NCI-H510A treated with DMSO at 0.1 percent for 48 hours (cell line): ENCODE results near the gene ENTPD1.
"Not testable (repeated sequence)": the region's sequence is repeated elsewhere in the genome, so short reads cannot be mapped to it uniquely, and the experiment has no call there.

ENCODE experiments used
- DNase-seq: peaks from one replicate; lab custom pipeline; 2025; lab: John Stamatoyannopoulos, UW

ENTPD1 gene, protein sequence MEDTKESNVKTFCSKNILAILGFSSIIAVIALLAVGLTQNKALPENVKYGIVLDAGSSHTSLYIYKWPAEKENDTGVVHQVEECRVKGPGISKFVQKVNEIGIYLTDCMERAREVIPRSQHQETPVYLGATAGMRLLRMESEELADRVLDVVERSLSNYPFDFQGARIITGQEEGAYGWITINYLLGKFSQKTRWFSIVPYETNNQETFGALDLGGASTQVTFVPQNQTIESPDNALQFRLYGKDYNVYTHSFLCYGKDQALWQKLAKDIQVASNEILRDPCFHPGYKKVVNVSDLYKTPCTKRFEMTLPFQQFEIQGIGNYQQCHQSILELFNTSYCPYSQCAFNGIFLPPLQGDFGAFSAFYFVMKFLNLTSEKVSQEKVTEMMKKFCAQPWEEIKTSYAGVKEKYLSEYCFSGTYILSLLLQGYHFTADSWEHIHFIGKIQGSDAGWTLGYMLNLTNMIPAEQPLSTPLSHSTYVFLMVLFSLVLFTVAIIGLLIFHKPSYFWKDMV

DNA sequence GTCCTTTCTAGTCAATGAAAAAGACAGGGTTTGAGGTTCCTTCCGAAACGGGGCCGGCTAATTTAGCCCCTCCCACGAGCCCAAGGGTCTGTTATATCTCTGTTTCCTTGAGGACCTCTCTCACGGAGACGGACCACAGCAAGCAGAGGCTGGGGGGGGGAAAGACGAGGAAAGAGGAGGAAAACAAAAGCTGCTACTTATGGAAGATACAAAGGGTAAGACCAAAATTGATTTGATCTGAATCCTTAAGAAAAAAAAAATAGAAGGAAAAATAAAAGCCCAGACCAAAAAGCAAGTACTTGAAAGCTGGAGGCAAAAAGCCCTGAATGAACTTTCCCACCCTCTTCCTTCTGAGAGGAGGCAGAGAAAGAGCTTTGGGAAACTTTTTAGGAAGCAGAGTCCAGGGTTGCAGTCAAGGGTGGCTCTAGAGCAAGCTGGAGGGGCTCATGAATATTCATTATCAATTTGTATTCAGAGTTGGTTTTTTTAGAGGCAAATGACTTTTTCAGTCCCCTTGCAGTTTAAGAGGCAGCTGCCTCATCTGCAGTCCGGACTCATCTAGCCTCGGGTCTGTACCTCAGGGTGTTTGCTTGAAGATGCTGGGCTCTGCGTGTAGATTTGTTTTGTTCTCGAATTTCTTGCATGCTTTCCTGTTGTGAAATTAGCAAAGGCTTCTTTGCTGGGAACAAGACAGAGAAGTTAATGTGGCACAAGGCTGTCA, at the start of gene ENTPD1:
TSS of gene ENTPD1 (plus strand) at position 123 of the 721 bp plus-strand sequence. CDS start at position 200, 77 bp downstream.
- DNase-seq = no peak

DNA sequence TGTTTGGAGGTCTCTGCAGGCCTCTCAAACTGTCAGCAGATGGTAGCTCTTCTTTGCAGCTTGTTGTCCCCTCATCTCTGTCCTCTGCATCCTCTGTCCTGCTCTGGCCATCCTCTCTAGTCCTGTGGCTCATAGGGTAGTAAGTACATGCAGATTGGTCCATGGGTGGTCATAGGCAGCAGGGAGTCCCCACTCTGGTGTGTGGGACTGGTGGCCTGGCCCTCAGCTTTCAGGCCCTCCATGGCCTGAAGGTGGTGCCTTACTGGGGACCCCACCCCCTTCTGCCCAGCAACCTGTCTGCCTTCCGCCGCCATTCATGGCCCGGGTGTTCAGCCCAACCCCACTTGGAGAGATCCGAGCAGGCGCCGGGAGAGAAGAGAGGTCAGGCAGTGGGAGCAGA, 49.4 kb upstream of the ENTPD1 start:
- no peak for DNase-seq

DNA sequence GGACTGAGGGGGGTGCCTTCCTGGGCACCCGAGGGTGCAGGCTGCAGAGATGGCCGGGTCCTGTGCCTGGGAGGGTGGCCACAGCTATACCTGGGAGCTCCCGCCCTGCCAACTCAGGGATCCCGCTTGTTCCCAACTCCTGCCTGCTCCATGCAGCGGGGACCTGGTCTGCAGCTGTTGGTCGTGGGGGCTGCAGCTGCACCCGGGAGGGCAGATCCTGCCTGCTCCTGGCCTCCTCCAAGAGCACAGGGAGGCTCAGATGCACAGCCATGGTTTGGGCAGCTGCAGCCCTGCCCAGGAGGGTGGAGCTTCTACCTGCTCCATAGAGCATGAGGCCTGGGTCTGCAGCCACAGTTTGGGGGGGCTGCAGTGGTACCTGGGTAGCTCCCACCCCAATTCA, 49.0 kb upstream of the ENTPD1 start:
- DNase-seq = no peak

DNA sequence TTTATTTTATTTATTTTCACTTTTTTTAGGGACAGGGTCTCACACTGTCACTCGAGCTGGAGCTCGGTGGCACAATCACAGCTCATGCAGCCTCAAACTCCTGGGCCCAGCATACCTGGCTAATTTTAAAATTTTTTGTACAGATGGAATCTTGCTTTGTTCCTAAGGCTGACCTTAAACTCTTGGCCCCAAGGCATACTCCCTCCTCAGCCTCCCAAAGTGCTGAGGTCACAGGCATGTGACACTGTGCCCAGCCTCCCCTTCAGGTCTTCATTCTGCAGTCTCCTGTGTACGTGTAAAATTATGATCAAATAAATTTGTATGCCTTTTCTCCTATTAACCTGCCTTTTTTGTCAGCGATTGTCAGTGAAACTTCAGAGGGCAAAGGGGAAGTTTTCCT, 44.5 kb upstream of the ENTPD1 start:
- no peak for DNase-seq

DNA sequence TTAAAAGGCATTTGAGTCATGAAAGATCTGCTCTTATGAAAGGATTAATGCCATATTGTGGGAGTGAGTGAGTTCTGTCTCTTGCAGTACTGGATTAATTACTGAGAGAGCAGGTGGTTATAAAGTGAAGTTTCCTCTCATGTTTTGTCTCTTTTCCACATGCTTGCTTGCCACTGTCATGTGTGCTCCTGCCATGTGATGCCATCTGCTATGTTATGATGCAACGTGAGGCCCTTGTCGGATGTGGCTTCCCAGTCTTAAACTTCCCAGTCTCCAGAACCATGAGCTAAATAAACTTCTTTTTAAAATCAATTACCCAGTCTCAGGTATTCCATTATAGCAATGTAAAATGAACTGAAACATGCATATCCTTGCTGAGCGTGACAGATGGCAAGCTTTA, 39.5 kb upstream of the ENTPD1 start:
- no peak for DNase-seq

DNA sequence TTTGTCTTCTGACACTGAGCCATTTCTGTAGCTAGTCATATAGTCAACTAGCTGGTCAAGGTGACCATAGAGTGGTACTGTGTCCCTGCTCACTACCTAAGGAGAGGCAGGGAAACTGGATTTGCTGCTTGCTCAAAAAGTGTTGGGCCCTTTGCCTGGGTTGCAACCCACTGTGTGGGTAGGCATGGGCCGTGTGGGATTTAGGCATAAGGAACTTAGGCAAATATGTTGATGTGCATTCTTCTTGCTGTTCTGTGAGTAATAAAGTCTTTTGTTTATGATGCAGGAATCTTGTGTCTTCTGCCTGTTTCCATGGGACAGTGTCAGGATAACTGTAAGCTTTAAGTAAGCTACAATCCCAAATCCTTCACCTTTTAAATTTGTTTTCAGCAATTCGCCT, 39.1 kb upstream of the ENTPD1 start:
- no peak for DNase-seq

DNA sequence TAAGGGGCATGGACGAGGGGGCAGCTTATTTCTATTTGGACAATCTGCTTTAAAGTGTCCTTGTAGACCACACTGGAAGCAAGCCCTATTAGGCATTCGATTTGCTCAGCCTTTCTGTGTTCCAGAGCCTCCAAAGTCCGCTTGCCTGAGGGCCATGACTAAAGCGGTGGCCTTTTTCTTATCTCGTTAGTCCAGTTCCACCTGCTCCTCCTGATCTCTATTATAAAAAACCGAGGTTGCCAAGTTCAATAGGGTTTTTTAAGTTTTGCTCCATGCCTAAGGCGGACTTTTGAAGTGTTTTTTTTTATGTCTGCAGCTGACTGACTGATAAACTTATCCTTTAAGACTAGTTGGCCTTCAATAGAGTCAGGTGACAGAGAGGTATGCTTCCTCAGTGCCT, 35.2 kb upstream of the ENTPD1 start:
- not testable (repeated sequence) for DNase-seq

DNA sequence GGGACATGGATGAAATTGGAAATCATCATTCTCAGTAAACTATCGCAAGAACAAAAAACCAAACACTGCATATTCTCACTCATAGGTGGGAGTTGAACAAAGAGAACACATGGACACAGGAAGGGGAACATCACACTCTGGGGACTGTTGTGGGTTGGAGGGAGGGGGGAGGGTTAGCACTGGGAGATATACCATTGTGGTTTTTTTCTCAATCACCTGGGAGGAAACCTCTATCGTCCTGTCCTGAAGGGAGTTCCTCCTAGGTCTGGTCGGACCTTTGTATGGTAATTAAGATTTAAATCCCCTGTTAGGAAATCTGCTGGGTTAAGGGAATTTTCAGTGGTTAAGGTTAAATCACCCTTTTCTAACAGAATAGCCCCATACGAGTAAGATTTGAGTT, 33.5 kb upstream of the ENTPD1 start:
- not testable (repeated sequence) for DNase-seq

DNA sequence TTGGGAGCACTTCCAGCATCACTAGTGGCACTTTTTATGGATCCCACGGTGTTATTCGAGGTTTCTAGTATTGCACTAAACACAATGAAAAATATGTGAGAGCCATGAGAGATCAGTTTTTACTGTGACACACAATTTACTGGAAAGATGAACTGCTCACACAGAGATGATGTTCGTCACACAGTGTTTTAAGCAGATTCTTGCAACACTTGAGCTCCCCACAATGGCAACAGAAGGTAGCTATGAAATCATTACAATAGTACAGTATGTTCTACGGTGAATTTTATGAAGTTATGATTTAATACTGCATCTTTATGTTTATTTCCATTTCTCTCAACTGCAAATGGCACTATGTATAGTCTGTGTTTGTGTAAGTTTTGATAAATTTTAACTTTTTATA, 27.4 kb upstream of the ENTPD1 start:
- no peak for DNase-seq

DNA sequence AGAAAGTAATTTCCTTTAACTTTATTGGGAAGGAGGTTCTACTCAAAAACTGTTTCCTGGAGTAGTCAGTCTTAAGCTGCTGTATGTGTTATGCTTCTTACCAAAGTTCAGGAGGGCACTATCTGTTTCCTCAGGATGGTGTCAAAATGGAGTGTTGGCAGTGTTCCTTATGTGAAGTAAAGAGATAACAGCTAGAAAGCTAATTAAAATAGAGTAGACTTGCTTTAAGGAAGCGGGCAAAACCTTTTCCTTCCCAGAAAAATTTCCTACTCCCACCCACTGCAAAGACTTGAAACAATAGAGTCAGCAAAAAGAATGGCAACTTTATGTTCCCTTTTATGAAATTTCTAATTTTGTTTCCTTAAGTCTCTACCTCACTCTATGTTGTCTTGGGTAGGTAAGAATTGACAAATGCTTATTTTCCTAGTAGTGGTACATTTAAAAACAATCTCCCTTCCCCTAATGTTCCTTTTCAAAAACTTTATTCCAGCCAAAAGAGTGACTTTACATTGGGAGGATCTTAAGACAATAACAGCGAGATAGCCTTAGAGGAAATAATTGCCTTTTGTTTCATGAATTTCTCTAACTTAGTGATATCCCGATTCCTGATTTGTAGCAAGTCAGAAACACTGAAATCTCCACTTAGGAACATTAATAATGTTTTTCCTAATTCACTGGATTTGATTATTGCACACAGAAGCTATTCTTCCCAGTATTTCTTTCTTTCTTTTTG, 26.5 kb upstream of the ENTPD1 start:
- DNase-seq = no peak

DNA sequence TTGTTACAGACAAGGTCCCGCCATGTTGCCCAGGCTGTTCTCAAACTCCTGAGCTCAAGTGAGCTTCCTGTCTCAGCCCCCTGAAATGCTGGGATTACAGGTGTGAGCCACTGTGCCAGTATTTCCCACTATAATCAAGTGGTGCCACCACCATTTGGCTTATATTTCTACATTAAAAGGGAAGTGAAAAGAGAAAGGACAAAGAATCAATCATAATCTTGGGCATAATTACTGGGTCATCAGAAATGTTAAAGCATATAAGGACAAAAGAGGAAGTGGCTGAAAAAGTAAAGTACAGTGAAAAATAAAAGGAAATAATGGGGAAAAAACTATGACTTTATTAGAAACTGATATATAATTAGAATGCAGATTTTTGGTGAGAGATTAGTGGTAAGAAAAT, 25.7 kb upstream of the ENTPD1 start:
- DNase-seq = no peak

DNA sequence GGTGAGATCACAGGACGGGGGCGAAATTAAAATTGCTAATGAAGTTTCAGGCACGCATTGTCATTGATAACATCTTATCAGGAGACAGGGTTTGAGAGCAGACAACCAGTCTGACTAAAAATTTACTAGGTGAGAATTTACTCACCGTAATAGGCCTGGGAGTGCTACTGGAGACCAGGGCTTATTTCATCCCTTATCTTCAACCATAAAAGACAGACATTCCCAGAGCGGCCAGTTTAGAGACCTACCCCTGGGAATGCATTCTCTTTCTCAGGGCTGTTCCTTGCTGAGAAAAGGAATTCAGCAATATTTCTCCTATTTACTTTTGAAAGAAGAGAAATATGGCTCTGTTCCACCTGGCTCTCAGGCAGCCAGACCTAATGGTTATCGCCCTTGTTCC, 23.1 kb upstream of the ENTPD1 start:
- DNase-seq = not testable (repeated sequence)

DNA sequence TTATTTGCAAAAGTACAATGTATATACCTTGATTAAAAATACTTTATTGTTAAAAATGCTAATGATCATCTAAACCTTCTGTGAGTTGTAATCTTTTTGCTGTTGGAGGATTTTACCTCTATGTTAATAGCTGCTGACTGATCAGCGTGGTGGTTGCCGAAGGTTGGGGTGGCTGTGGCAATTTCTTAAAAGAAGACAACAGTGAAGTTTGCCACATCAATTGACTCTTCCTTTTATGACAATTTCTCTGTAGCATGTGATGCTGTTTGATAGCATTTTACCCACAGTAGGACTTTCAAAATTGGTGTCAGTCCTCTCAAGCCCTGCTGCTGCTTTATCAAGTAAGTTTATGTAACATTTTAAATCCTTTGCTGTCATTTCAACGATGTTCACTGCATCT, 16.9 kb upstream of the ENTPD1 start:
- DNase-seq = no peak

DNA sequence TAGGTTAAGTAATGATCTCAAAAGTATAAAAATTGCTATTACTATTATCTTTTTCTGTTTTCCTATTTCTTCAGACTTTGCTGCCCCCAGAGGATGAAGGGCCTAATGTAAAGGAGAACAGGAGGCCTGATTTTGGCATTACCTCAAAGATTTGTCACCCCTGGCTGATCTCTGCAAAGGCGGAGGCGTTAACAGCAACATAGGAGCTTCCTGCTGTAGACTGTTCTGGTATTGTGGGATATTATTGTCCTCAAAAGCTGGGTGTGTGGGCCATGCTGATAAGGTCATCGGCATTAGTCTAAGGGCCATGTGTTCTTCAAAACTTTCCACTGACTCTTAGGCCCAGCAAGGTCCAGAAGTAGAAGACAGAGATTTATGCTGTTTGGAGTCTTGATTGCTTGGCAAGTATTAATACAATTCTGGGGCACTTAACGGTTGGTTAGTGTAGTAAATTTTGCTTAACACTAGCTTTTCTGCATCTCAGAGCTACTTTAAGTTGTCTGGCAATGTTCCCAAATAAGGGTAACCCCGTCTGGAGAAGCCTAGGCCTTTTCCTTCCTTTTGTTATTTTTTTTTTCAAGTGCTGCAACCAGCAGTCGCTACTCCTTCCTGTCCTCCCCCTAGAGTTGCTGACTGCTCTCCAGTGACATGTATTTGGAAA, 14.0 kb upstream of the ENTPD1 start:
- no peak for DNase-seq

DNA sequence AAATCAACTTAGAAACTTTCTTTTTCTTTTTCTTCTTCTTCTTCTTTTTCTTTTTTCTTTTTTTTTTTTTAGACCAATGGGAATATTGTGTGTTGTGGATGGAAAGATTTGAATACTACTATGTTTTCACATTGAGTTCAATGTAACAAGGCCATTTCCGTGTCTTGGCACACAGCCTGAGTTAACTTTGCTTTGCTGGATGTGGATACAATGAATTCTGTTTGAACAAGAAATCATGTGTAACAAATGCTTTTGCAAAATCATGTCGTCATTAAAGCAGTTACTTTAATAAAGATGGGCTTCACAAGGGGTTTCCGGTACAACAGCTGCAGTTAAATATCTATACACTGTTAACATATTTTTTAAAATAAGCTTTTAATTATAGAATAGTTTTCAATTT, 13.5 kb upstream of the ENTPD1 start:
- DNase-seq = peak; percentile 38

DNA sequence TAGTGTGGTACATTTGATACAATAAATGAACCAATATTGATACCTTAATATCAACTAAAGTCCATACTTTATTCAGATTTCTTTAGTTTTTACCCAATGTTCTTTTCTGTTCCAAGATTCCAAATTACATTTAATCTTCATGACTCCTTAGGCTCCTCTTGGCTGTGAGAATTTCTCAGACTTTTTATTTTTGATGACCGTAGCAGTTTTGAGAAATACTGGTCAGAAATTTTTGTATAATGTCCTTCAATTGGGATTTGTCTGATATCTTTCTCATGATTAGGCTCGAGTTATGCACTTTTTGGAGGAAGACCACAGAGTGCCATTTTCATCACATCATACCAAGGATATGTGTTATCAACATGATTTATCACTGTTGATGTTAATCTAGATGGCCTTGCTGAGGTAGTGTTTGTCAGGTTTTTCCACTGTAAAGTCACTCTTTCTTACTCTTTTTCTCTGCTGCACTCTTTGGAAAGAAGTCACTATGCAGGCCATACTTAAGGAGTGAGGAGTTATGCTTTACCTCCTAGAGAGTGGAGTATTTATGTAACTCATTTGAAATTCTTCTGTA, 12.9 kb upstream of the ENTPD1 start:
- no peak for DNase-seq

DNA sequence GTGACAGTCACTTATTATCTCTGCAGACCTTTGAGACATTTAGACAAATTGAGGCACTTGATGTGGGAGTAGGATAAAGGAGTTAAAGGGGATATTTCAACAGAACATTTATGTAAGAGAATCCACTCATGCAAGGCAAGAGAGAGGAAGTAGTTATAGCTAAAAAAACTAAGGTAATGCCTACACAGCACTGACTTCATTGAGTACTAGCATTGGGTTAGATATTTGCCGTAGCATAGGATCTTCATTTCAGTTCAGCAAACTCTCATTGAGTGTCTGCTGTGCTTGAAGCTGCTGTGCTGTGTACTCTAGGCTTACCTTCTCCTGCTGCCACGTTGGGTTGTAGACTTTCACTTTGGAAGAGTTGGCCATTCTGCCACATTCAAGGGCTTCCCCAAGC, 10.5 kb upstream of the ENTPD1 start:
- DNase-seq = no peak

DNA sequence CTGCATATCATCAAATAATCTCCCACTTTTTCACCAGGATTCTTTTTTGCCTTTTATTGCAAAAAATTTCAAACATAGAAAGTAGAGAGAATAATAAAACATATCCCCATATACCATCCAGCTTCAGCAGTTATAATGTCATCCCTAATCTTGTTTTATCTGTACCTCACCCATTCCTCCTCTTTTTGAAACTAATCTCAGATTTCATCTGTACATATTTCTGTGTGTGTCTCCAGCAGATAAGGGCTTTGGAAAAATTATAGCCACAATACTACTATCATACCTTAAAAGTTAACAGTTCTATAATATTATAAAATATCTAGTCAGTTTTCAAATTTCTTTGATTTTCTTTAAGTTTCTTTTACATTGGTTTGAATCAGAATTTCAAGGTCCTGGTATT, 7.6 kb upstream of the ENTPD1 start:
- no peak for DNase-seq

DNA sequence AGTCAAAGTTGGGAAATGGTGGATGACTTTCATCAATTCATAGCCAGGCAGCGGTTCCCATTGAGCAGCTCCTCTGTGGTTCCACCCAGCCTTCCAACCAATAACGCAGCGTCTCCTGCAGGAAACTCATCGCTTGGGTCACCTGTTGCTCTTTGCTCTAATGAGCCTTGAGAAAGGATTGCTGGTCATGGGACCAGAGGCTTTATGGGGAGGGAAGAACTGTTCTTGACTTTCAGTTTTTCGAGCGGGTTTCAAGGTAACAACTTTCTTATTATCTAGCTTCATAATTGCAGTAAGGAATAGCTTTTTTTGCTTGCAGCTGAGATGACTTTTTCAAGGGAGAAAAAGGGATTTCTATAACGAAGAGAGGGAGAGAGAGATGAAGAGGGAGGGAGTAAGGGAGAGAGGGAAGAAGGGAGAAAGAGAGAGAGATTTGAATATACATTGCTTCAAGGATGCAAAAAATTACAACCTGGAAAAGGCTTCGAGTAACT, 405 bp upstream of the ENTPD1 start:
- no peak for DNase-seq

DNA sequence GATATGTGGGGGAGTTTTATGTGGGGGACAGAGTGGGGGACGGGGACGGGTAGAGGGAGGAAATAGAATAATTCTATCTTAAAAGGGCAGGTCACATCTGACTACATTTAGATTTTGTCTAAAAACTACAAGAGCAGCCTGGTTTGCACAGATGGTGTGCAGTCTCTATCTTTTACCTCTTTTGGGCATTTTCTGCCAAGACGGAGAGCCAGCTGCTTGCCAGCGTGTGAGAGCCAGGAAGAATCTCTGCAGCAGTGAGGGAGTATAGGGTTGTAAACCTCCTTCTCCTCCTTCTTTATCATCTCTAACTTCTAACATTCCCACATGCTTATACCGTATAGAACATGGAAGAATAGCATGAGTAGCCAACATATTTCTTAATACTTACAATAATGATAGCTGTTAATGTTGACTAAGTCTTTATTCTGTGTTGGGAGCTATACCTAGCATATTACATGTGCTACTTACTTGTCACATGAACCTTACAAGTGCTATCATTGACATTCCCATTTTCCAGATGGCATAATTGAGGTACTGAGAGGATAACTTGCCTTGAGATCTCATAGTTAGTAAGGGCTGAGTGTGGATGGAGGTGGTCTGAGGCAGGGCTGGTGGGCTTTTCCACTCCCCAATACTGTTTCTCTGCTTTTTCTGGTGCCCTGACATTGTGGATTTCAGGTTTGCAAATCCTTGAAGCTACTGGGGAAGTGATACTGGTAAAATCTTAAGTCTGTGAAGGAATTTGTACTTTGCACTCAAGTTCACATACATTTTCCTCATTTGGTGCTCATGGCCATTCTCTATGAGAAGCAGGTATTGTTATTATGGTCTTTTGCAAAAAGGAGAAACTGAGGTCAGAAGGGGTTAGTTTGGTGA, 1.1 kb downstream of the ENTPD1 start:
- no peak for DNase-seq
